Small intestine (tissue), 7 donors: ENCODE results near the gene USP49. TPM values are rescaled to one million over a fixed set of nuclear protein-coding genes. Genes with fewer than 3 reads are reported as not detected.

ENCODE experiments used
- DNase-seq, 2 donors: peaks; one replicate each; pipeline versions ENCODE4 v3.0.0 to v3.0.0-alpha.2; 2013
- FAIRE-seq: peaks from 2 replicates; lab custom pipeline; 2012; peaks lifted over from hg19 to GRCh38; lab: Jason Lieb, UNC
- H3K27ac ChIP-seq, 3 donors: one replicate each; pipeline ENCODE4 v1.5.1; 2013; ENCODE audit warnings: low read length in 2 of 3, mild to moderate bottlenecking in 2 of 3, control low read depth in 1 of 3, inconsistent platforms in 1 of 3, low read depth in 1 of 3, moderate library complexity in 1 of 3
- H3K27me3 ChIP-seq, 3 donors: one replicate each; pipeline ENCODE4 v1.6.1; 2013; ENCODE audit warnings: low read length in 3 of 3, inconsistent platforms in 1 of 3; ENCODE audit not compliant: control insufficient read depth in 3 of 3, insufficient read depth in 3 of 3
- H3K36me3 ChIP-seq, 3 donors: one replicate each; pipeline ENCODE4 v1.6.1; 2013; ENCODE audit warnings: low read length in 3 of 3, inconsistent platforms in 1 of 3, low read depth in 1 of 3, mild to moderate bottlenecking in 1 of 3, moderate library complexity in 1 of 3; ENCODE audit not compliant: control insufficient read depth in 3 of 3, insufficient read depth in 2 of 3
- H3K4me1 ChIP-seq, 3 donors: one replicate each; pipeline ENCODE4 v1.6.1; 2013; ENCODE audit warnings: low read length in 2 of 3, inconsistent platforms in 1 of 3, low read depth in 1 of 3, mild to moderate bottlenecking in 1 of 3, moderate library complexity in 1 of 3; ENCODE audit not compliant: control insufficient read depth in 3 of 3, insufficient read depth in 2 of 3
- H3K4me3 ChIP-seq, 3 donors: one replicate each; pipeline ENCODE4 v1.5.1; 2013; ENCODE audit warnings: low read length in 3 of 3, control low read depth in 1 of 3, inconsistent platforms in 1 of 3, low read depth in 1 of 3, mild to moderate bottlenecking in 1 of 3, moderate library complexity in 1 of 3
- H3K9me3 ChIP-seq, 2 donors: one replicate each; pipeline ENCODE4 v1.6.1; 2013; ENCODE audit warnings: low read depth in 1 of 2, low read length in 1 of 2; ENCODE audit not compliant: control insufficient read depth in 2 of 2, insufficient read depth in 1 of 2
- WGBS, 3 donors: extraction: QIAGEN DNeasy Blood & Tissue Kit; methylation state at CpG; one replicate each; pipeline ENCODE4 v1.1.7; 2013; 5-methylcytosine and 5-hydroxymethylcytosine counted together
- polyA plus RNA-seq, 4 donors: library from polyadenylated mRNA; stranded (reverse) in 3 of 4; unstranded in 1 of 4; fragments of 200-250 nt in 3 of 4; fragments of 120-200 nt in 1 of 4; gene quantifications; one replicate each; pipeline versions ENCODE4 v1.2.1 to v1.2.3, GENCODE V29; 2013
- donor health status: healthy with polysubstance abuse.
- donor health status: control.
- donor health status: control.
- donor health status: Bipolar disorder and iron deficiency.
- donor health status: healthy.

USP49 gene
- polyA plus RNA-seq, 4 donors = 0.27 to 3.8 (median 0.80) TPM

GRCh38 chr6:41755895-41756294 lies 139.3 kb downstream of the USP49 start:
- Histone ChIP-seq H3K9me3 (no peaks in the 10 kb centered on the region), H3K27me3 (no peaks in the 10 kb centered on the region), H3K27ac (no peak overlapping the region), H3K4me1 (no peaks in the 10 kb centered on the region), H3K4me3 (no peak overlapping the region), H3K36me3 (no peaks in the 10 kb centered on the region)
- no peak for FAIRE-seq
- no peak for DNase-seq
- WGBS, 3 donors = 62 to 75% (median 62%) methylated on average over 4 of the region's 4 CpGs

DNA sequence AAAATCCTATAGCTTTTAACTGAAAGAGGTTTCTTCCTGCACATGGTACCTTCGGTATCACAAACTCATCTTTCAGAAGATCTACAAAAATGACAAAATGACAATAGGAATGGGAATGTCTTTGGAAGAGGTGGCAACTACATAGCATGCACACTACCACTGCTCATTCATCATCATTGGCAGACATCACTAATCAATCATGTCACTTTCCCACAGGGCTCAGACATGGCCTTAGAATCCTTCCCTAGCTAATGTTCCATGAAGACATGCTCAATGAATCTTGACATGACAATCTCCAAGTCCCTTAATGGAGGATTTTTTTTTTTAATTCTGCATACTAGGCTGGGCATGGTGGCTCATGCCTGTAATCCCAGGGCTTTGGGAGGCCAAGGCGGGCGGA lies 144.8 kb downstream of the USP49 start:
- 93 to 97% (median 97%) methylated on average over 3 of the region's 3 CpGs for WGBS, 3 donors
- no peaks in the 10 kb centered on the region for H3K27me3 ChIP-seq
- H3K9me3 ChIP-seq = no peaks in the 10 kb centered on the region
- no peak overlapping the region for H3K27ac ChIP-seq
- no peak for FAIRE-seq
- no peak for DNase-seq
- no peaks in the 10 kb centered on the region for H3K4me1 ChIP-seq
- no peak overlapping the region for H3K4me3 ChIP-seq
- H3K36me3 ChIP-seq = no peaks in the 10 kb centered on the region

- H3K27me3 ChIP-seq = no peaks in the 10 kb centered on the region
- H3K27ac ChIP-seq = no peak overlapping the region
- 66 to 96% (median 81%) methylated on average over 3 of the region's 3 CpGs for WGBS, 3 donors
- FAIRE-seq (no peak), DNase-seq (no peak)
- no peak overlapping the region for H3K4me3 ChIP-seq
- no peaks in the 10 kb centered on the region for H3K4me1 ChIP-seq
- no peaks in the 10 kb centered on the region for H3K9me3 ChIP-seq
- no peaks in the 10 kb centered on the region for H3K36me3 ChIP-seq
These were observed 146.6 kb downstream of the USP49 start for GRCh38 chr6:41748542-41748941.

- H3K4me1 ChIP-seq = no peaks in the 10 kb centered on the region
- FAIRE-seq = no peak
- H3K36me3 ChIP-seq = no peaks in the 10 kb centered on the region
- H3K9me3 ChIP-seq = no peaks in the 10 kb centered on the region
- WGBS, 3 donors = 88 to 98% (median 94%) methylated on average over 6 of the region's 6 CpGs
- no peak overlapping the region for H3K4me3 ChIP-seq
- DNase-seq = no peak
- H3K27me3 ChIP-seq = no peaks in the 10 kb centered on the region
- H3K27ac ChIP-seq = no peak overlapping the region
These were observed 147.1 kb downstream of the USP49 start for GRCh38 chr6:41748102-41748477.

- Histone ChIP-seq H3K9me3 (no peaks in the 10 kb centered on the region), H3K27ac (no peak within 1 kb of the TSS), H3K36me3 (no peaks in the 10 kb centered on the region), H3K27me3 (no peaks in the 10 kb centered on the region), H3K4me3 (no peak within 1 kb of the TSS), H3K4me1 (no peaks in the 10 kb centered on the region)
- DNase-seq (no peak), FAIRE-seq (no peak)
- 72 to 78% (median 74%) methylated on average over 15 of the region's 15 CpGs for WGBS, 3 donors
These were observed 147.7 kb downstream of the USP49 start, which contains the start of gene PGC for GRCh38 chr6:41747256-41748101. Gene PGC, minus strand, starts transcription at chr6:41747397. Its CDS starts 63 bp downstream, at chr6:41747334.

DNA sequence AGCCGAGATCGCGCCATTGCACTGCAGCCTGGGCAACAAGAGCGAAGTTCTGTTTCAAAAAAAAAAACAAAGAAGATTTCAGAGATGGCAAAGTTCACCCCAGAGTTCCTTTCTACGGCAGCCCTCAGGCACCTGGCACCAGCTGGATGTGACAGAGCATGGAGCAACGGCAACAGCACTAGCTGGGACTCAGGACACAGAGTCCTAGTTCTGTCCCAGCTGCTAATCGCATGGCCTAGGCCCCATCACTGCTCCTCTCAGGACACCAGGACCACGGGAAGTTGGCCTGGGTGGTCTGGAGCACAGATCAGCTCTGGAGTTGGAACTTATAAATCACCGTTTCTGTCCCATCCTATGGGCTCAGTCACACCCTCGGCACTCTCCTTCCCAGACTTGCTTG lies 149.1 kb downstream of the USP49 start:
- DNase-seq (no peak), FAIRE-seq (no peak)
- H3K4me1 ChIP-seq = peaks cover 0 to 12% (median 0%) of the 10 kb centered on the region in 3 donors
- H3K4me3 ChIP-seq = no peak overlapping the region
- no peaks in the 10 kb centered on the region for H3K9me3 ChIP-seq
- H3K27ac ChIP-seq = no peak overlapping the region
- WGBS, 3 donors = 42 to 73% (median 60%) methylated on average over 10 of the region's 10 CpGs
- no peaks in the 10 kb centered on the region for H3K36me3 ChIP-seq
- no peaks in the 10 kb centered on the region for H3K27me3 ChIP-seq

- H3K9me3 ChIP-seq = no peaks in the 10 kb centered on the region
- H3K27ac ChIP-seq = no peak overlapping the region
- H3K4me3 ChIP-seq = no peak overlapping the region
- H3K36me3 ChIP-seq = no peaks in the 10 kb centered on the region
- no peak for FAIRE-seq
- WGBS, 3 donors = 89 to 91% (median 90%) methylated on average over 7 of the region's 7 CpGs
- DNase-seq = no peak
- H3K4me1 ChIP-seq = peaks cover 0 to 20% (median 2%) of the 10 kb centered on the region in 3 donors
- no peaks in the 10 kb centered on the region for H3K27me3 ChIP-seq
These were observed 150.9 kb downstream of the USP49 start for GRCh38 chr6:41744236-41744787.

- no peak for FAIRE-seq
These were observed 151.6 kb downstream of the USP49 start for GRCh38 chr6:41743406-41744235.

More at GRCh38 chr6:41743406-41744235, 151.6 kb downstream of the USP49 start:
- no peaks in the 10 kb centered on the region for H3K9me3 ChIP-seq
- no peak overlapping the region for H3K27ac ChIP-seq
- H3K27me3 ChIP-seq = no peaks in the 10 kb centered on the region
- DNase-seq = no peak
- H3K36me3 ChIP-seq = no peaks in the 10 kb centered on the region
- peaks cover 0 to 25% (median 2%) of the 10 kb centered on the region in 3 donors for H3K4me1 ChIP-seq
- WGBS, 3 donors = 87 to 95% (median 94%) methylated on average over 6 of the region's 6 CpGs
- H3K4me3 ChIP-seq = no peak overlapping the region
